DMS 273 treated with DMSO at 0.1 percent for 48 hours (cell line): Measurements from ENCODE around the gene AQP12B.

Experiments
- DNase-seq: peaks from one replicate; lab custom pipeline; 2025; lab: John Stamatoyannopoulos, UW

The AQP12B gene

GRCh38 chr2:240717681-240718581 is 35.2 kb upstream of the AQP12B start:
- DNase-seq: no peak

- DNase-seq: no peak
These were observed 34.5 kb upstream of the AQP12B start for GRCh38 chr2:240717181-240717641.

- no peak for DNase-seq
These were observed 33.6 kb upstream of the AQP12B start for GRCh38 chr2:240716130-240716798.

- DNase-seq: no peak
These were observed 32.4 kb upstream of the AQP12B start for GRCh38 chr2:240714747-240715725.

- no peak for DNase-seq
These were observed 31.5 kb upstream of the AQP12B start for GRCh38 chr2:240713928-240714746.

- DNase-seq: no peak
These were observed 30.6 kb upstream of the AQP12B start for GRCh38 chr2:240713071-240713927.

- no peak for DNase-seq
These were observed 29.4 kb upstream of the AQP12B start for GRCh38 chr2:240712121-240712520.

- no peak for DNase-seq
These were observed 29.0 kb upstream of the AQP12B start for GRCh38 chr2:240711701-240712100.

GRCh38 chr2:240711296-240711695 is 28.6 kb upstream of the AQP12B start:
- no peak for DNase-seq

GRCh38 chr2:240708457-240708856 is 25.8 kb upstream of the AQP12B start:
- no peak for DNase-seq

- DNase-seq: no peak
These were observed 25.1 kb upstream of the AQP12B start for GRCh38 chr2:240707821-240708220.

GRCh38 chr2:240707043-240707756 is 24.5 kb upstream of the AQP12B start:
- DNase-seq: no peak

- no peak for DNase-seq
These were observed 22.6 kb upstream of the AQP12B start for GRCh38 chr2:240705204-240705791.

- no peak for DNase-seq
These were observed 22.0 kb upstream of the AQP12B start for GRCh38 chr2:240704651-240705050.

GRCh38 chr2:240703417-240704341 is 21.0 kb upstream of the AQP12B start:
- no peak for DNase-seq

GRCh38 chr2:240702640-240703011 is 19.9 kb upstream of the AQP12B start:
- DNase-seq: no peak

- DNase-seq: no peak
These were observed 19.3 kb upstream of the AQP12B start for GRCh38 chr2:240701736-240702639.
